OCI-LY3 (cell line): ENCODE results near the gene FAM20B.

Experiments
- EZH2phosphoT487 ChIP-seq: fragments of 200-600 bp; shearing (Covaris generic); IDR thresholded peaks from 2 replicates; pipeline ENCODE4 v1.6.1; 2018; ENCODE audit warnings: antibody characterized with exemption, mixed run types, low read depth
- TF ChIP-seq, protein P1 (sequence below): fragments of 200-600, 300-600 bp; sonication (generic); IDR thresholded peaks from 2 replicates; pipeline ENCODE4 v1.5.1; 2014; ENCODE audit warnings: antibody characterized with exemption, low read length, low read depth

- TF ChIP-seq, protein P1, sequence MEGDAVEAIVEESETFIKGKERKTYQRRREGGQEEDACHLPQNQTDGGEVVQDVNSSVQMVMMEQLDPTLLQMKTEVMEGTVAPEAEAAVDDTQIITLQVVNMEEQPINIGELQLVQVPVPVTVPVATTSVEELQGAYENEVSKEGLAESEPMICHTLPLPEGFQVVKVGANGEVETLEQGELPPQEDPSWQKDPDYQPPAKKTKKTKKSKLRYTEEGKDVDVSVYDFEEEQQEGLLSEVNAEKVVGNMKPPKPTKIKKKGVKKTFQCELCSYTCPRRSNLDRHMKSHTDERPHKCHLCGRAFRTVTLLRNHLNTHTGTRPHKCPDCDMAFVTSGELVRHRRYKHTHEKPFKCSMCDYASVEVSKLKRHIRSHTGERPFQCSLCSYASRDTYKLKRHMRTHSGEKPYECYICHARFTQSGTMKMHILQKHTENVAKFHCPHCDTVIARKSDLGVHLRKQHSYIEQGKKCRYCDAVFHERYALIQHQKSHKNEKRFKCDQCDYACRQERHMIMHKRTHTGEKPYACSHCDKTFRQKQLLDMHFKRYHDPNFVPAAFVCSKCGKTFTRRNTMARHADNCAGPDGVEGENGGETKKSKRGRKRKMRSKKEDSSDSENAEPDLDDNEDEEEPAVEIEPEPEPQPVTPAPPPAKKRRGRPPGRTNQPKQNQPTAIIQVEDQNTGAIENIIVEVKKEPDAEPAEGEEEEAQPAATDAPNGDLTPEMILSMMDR = no peak
- no peak for TF ChIP-seq EZH2phosphoT487
Observed at GRCh38 chr1:179023946-179024650, 1.6 kb upstream of the FAM20B start.
